ENCODE data around the gene PHEX.

Gene PHEX

DNA sequence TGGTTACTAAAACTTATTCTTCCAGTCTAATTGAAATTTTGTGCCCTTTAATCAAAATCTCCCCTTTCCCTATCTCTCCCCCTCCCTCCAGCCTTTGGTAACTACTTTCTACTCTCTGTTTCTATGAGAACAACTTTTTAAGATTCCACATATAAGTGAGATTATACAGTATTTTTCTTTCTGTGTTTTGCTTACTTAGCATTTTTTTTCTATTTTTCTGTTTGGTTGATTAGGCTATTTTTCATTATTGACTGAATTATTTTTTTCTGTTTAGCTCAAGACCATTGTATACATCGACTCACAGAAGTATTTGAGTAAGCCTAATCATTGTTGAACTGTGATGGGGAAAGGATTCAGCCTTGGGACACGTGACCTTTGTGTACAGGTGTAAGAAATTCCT lies 116.4 kb downstream of the PHEX start:
- DNase-seq (ENCODE audit: low read depth, low spot score), result no peak

DNA sequence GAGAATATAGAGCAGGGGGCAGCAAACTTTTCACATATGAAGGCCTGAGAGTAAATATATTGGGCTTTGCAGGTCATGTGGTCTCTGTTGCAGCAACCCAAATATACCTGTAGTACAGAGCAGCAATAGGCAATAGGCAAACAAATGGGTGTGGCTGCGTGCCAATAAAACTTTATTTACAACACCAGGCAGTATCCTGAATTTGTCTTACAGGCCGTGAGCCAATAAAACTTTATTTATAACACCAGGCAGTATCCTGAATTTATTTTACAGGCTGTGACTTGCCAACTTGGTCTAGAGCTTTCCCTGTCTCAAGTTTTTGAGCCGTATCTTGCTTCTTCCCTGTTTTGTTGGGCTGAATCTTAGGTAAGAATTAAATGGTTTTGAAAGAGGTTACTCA lies 118.2 kb downstream of the PHEX start:
- DNase-seq (ENCODE audit: low read depth, low spot score), result no peak

DNA sequence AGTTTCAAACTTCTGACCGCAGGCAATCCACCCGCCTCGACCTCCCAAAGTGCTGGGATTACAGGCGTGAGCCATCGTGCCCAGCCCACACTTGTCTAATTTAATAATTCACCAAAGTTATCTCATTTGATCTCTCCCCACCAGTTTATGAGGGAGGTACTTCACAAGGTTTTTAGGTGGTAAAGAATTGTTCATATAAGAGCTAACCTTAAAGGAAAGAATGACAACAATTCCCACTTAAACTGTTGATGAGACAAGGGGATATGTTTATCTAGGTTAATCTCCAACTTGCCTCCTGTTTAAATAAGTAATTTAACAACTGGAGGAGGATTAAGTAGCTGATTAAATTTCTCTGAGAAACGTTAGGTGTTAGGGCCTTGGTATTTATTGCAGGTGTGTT lies 123.0 kb downstream of the PHEX start:
- DNase-seq (ENCODE audit: low read depth, low spot score), result no peak

DNA sequence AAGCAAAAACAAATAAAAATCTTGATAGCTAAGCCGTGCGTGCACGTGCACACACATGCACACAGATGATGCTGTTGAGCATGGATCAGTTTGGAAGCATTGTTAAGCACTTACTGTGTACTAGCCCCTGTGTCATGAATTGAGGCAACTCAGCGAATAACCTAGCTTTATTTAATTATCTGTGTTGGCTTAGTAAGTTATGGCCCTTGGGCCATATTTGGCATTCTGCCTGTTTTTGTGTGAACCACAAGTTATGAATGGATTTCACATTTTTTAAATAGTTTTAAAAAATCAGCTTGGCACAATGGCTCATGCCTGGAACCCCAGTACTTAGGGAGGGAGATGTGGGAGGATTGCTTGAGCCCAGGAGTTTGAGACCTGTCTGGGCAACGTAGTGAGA lies 126.9 kb downstream of the PHEX start:
- DNase-seq (ENCODE audit: low read depth, low spot score), result no peak

DNA sequence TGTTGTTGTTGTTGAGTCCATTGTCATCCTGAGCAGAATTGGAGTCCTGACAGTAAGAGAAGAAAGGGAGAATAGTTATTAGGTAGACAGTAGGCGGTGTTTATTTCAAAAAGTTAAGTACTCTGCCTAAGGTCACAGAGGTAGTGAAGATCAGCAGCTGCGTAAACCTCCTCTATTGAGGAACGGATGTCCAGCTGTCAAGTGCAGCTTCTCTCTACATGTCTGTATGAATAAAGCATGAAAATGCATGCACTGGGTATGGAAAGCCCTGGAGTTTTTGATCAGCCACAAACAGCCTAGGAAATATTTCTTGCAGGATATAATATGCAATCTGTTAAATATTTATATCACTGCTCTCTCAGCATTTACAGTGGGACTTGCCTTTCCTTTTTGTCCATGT lies 131.2 kb downstream of the PHEX start:
- no peak for DNase-seq (ENCODE audit: low read depth, low spot score)

DNA sequence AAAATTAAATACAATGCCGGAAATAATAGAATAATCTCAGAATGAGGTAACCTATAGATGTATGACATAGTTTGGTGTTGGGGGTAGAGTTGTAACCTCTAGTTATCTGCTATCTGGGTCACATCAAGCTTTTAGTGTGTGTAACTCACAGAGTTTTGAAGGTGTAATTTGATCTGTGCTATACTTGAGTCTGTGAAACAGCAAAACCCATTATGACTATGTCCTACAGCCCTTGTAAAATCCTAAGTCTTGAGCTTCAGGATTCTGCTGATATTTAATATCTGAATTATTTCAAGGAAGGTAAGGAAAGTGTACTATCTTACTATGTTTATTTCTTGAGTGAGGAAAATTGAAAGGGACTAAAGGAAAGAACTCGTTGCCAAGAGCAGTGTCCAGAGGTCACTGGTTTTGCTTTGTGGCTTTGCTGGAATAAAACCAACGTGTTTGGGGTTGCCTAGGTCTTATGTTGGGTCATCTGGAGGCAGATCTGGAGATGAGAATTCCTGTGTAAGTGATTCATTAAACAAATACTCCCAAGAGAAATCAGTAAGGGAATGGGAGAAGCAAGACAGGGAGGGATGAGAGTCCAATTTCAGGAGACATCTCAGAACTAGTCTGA lies 132.8 kb downstream of the PHEX start:
- DNase-seq (ENCODE audit: low read depth, low spot score), result no peak

DNA sequence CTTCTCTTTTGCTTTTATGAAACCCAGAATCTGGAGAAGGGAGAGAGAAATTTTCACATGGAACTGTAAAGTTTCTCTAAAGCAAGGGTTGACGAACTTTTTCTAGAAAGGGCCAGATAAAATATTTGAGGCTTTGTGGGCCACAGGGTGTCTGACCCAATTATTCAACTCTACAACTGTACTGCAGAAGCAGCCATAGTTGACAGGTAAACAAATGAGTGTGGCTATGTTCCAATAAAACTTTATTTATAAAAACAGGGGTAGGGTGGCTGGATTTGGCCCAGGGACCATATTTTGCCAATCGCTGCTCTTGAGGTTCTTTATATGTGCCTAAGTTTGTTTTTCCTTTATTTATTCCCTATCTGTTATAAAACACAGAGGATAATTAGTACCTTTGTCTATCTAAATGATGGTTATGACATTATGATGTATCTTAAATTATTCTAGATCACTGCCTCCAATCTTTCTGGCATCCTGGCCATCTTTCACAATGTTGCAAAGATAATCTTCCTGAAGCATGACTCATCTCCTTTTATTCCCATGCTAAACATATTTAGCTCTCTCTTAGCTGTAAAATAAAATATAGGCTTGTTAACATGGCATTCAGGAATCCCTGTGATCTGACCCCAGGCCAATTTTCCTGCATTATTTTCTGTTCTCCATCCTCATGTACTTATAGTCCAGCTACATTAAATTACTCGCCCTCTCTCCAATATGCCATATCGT lies 133.8 kb downstream of the PHEX start:
- no peak for DNase-seq (ENCODE audit: low read depth, low spot score)

DNA sequence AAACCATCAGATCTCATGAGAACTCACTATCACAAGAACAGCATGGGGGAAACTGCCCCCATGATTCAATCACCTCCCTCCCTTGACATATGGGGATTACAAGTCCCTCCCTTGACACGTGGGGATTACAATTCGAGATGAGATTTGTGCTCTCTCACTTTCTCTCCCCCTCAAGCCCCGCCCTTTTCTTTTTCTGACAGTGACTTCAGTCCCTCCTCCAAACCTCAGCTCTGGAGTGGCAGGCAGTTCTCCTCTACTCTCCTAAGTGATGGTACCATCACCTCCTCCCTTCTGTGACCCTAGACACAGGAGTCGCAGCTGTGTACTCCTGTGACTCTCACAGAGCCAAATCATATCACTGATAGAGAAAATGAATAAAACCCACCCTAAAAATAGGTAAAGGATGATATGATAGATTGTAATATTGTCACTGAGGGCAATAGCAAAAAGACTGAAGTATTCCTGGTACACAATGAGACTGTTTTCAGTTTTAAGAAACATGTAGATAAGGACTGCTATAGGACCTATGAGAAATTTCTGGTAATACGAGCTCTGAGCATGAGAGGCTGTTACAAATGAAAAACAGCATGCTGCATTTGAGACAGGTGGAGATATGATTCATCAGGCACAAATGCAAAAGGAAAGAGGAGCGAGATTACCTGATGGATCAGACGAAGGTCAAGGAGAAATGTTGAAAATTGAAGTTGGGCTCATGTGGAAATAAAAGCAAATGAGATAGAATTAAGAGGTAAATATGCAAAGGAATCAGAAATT lies 139.3 kb downstream of the PHEX start:
- DNase-seq (ENCODE audit: low read depth, low spot score), result no peak

DNA sequence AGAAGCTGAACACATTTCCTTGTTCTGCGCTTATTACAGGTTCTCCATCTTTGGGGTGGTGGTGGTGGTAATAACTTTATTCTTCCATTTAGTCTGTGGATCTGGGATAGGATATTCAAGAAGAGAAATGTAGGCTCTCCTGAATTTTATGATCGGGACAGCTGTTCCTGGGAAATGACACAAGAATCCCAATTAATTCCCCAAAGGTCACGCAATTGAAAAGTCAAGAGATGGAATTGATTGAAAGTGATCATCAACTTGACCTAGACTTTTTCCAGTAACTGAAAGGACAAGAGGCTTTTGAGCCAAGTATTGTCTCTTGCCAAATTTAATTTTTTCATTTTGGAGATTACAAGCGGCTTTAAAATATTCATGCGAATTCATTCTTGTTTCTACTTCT lies 141.8 kb downstream of the PHEX start:
- no peak for DNase-seq (ENCODE audit: low read depth, low spot score)

DNA sequence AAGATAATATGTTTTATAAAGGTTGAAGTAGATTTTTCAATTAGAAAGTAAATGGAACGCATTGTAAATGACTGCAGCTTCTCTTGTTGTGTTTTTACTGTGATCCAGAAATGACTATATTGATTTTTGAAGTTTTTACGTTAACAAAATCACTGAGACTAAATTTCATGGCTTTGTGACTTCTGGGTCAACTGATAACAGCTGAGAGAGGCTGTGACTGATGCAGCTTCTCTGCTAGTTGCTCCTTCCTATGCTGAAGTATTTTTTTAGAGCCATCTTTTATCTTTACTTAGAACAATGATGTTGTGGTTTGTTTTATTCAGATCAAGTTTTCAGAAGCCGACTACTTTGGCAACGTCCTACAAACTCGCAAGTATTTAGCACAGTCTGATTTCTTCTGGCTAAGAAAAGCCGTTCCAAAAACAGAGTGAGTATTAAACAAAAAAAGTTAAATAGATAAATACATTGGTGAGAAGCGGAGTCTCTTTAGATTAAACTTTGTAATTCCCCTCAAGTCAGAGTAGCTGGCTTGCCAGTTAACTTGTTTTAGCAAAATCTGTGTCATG lies 145.9 kb downstream of the PHEX start:
- DNase-seq (ENCODE audit: low read depth, low spot score), result no peak

DNA sequence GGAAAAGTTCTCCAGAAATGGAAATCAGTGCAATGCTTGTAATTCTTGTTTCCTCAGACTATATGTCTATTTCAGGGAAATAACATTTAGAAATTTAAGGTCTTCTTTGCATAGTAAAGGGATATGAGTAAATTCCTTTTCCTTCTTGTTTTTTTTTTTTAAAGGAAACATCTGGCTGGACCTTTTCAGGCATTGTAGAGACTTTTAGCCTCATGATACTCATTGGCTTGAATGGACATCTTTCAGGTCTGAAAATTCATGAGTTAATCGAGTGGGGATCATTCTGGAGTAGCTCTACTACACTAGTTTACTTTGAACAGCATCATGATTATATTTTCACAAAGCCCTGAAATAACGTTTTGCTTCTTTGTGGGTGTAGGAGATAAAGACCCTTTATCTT lies 152.0 kb downstream of the PHEX start:
- no peak for DNase-seq (ENCODE audit: low read depth, low spot score)

DNA sequence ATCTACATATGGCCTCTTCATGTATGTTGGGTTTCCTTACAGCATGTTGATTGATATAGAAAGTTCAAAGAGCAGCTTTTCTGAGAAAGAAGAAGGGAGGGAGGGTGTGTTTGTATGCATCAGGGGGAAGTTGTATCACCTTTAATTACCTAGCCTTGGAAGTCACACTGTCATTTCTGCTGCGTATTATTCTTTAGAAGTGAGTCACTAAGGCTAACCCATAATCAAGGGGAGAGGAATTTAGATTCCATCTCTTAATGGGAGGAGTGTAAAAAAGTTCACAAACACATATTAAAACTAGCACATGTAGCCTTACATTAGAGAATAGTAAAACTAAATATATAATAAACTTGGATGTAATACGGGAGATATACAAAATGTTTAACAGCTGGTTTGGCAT lies 154.0 kb downstream of the PHEX start:
- no peak for DNase-seq (ENCODE audit: low read depth, low spot score)

DNA sequence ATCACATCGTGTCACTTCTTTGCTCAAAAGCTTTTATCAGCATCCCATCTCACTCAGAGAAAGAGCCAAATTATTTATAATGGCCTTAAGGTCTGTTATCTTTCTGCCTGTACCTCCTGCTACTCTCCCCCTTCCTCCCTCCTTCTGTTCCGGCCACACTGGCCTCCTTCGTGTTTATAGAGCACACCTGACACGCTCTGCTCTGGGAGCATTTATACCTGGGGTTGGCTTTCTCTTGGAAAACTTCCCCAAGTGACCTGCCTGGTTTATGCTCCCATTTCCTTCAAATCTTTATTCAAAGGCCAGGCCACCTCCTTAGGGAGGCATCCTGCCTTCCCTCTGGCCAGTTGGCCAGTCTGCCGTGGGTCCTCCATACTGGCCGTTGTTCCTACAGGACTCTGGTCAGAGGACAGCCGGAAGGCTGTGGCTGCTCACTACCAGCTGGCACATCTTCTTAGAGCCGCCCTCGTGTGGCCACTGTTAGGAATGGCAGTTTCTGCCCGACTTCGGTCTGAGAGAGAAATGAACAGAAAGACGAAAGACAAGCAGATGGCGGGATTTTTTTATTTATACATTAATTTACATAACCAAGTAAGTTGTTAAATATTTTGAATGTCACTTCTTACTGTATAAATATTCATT lies 160.4 kb downstream of the PHEX start:
- peak; percentile 6 for DNase-seq (ENCODE audit: low read depth, low spot score)

DNA sequence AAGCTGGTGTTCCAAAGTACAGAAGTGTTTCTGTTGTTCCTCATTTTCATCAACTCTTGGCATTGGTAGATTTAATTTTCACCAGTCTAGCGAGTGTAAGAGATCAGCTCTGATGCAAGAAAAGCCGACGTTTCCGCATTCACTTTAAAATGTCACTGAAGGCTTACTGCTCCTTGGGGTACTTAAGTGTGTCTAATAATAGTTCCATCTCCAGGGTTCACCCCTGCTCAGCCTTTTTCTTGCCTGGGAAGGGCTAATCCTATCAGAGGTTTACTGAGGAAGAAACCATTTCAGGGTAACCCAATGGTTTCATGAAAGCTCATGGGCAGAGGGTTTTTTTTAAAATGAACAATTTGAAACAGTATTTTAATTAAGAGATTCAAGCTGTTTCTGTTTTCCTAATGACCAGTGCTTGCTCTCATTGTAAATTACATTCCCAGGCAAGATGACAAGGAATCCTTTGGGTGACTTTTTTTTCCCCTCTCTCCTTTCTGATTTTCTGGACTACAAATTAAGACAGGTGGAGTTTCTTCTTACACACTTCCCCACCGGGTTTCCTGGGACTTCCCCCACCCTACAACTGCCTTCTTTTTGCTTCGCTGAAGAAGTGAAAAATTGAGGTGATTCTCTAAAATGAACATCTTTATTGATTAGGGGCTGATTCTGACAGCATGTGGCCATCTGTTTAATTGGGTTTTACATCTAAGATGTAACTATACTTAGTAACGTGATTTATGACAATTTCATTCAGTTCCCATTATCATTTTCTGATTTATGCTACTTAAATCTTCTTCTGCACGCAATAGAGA lies 161.9 kb downstream of the PHEX start:
- no peak for DNase-seq (ENCODE audit: low read depth, low spot score)

DNA sequence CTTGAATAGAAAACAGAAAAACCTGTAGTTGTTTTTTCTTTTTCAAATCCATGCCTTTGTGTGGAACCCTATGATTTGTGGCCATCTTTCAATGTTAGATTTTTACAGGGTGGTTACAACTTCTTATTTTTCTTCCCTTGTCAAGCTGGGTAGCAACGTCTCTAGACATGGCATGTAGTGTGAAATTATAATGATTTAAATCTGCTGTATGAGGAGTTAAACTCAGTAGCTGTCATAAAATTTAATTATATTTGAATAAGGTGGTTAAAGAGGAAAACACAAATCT lies 162.5 kb downstream of the PHEX start:
- no peak for DNase-seq (ENCODE audit: low read depth, low spot score)

DNA sequence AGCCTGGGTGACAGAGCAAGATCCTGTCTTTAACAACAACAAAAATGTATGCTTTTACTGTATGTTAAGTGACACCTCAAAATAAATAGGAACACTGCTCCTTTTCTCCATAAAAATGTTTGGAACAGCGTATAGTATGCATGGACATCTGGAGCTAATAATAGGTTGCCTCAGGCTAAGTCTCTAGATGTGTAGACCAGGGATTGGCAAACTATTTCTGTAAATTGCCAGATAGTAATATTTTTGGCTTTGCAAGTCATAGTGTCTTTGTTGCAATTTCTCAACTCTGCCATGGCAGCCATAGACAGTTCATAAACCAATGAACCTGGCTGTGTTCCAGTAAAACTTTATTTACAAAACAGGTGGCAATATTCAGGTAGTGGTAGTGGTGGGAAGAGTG lies 164.0 kb downstream of the PHEX start:
- no peak for DNase-seq (ENCODE audit: low read depth, low spot score)

DNA sequence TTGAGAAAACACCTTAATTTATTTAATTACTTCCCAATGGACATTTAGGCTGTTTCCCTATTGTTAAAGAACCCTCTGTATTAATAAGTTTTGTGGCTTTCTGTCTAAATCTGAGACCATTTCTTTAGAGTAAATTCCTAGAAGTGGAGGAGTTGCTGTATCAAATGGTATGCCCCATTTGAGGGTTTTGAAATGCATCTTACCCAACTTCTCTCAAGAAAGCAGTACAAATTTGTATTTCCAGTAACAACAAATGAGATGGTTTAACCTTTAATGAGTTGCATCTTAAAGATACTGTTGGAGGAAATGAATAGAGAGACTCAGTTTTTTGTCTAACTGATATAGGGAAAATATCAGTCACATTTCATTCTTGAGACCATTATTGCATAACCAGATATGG lies 170.1 kb downstream of the PHEX start:
- no peak for DNase-seq (ENCODE audit: low read depth, low spot score)

DNA sequence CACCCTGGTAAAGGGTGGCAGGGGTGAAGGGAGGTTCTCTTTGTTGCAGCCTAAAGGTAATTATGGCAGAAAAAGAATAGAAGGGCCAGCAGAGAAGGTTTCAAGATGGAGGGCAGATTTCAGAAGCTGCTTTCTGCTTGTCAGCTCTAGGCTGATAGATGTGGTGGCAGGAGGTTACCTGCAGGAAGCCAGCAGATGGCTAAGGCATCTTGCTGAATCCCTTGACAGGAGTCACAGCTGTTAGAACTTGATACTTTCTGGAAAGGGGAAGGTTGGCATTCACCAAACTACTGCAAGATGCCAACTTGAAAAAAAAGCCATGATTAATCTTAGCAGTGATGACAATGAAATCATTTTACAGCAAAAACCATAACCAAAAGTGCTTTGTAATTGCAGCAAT lies 171.1 kb downstream of the PHEX start:
- no peak for DNase-seq (ENCODE audit: low read depth, low spot score)

DNA sequence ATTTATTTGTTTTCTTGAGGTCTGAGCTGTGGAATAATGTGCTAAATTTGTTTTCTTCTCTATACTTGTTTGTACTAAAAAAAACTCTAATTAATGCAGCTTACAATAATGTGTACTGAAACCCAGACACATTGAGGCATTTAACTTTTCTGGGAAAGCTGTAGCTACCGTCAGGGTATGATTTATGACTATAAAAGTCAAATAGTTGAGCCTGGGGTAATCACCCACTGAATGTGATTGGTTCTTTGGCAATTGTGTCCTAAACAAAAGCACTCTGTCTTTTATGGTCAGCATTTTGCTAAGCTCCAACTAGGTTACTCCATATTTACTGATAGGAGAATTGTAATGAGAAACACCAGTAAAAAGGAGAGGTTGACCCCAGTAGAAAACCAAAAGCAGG lies 174.7 kb downstream of the PHEX start:
- no peak for DNase-seq (ENCODE audit: low read depth, low spot score)

DNA sequence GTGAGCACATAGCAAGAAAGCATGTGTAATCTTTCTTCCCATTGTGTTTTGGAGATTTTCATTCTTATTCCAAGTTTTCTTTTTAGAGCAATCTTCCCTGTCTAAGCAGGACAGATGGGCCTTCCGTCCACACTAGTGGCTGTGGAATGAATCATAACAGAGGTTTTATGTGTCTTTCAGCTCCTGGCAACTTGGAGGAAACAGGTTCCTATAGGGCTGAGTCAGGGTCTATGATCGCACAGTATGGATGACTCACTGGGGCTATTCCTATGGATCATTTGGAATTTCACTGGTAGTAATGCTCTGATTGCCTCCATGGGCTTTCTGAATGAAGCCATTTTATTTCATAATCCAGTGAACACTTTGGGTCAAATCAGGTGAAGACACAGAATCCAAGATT lies 188.8 kb downstream of the PHEX start:
- no peak for DNase-seq (ENCODE audit: low read depth, low spot score)

DNA sequence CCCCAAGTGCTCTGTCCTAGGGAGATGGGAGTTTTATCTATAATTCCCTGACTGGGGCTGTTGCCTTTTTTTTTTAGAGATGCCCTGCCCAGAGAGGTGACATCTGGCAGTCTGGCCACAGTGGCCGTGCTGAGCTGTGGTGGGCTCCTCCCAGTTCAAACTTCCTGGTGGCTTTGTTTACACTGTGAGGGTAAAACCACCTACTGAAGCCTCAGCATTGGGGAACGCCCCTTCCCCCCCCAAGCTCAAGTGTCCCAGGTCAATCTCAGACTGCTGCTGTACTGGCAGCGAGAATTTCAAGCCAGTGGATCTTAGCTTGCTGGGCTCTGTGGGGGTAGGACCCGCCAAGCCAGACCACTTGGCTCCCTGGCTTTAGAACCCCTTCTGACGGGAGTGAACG lies 202.3 kb downstream of the PHEX start:
- no peak for DNase-seq (ENCODE audit: low read depth, low spot score)

DNA sequence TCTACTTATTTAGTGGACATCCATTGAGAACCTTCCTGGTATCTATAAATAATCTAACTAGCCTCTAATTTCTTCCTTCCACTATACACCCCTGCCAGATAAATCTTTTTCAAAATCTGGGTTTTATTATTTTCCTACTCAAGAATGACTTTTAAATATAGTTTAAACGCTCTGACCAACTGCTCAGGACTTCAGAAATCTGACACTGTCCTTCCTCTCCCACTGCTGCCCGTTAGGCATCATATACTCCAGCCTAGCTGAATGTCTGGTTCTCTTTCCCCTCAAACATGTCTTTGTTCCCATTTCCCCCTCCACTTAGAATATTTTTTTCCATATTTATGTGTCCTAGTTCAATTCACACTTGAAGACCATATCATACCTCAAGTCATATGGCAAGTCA lies 205.4 kb downstream of the PHEX start:
- no peak for DNase-seq (ENCODE audit: low read depth, low spot score)
